IPS DF 6.9 (cell line): ENCODE measurements around the gene ARMS2.

ENCODE experiments used
- DNase-seq: peaks from one replicate; pipeline ENCODE4 v3.0.0-alpha.2; 2013; ENCODE audit warnings: low read depth, low spot score
- H3K27ac ChIP-seq: one replicate; pipeline ENCODE4 v1.5.1; 2013; ENCODE audit warnings: low read length, control low read depth
- H3K27me3 ChIP-seq: 2 replicates; pipeline ENCODE4 v1.6.1; 2013; ENCODE audit warnings: mild to moderate bottlenecking, low read length; ENCODE audit not compliant: control insufficient read depth, insufficient read depth
- H3K36me3 ChIP-seq: 2 replicates; pipeline ENCODE4 v1.6.1; 2013; ENCODE audit warnings: low read length; ENCODE audit not compliant: control insufficient read depth, insufficient read depth
- H3K4me1 ChIP-seq: 2 replicates; pipeline ENCODE4 v1.6.1; 2013; ENCODE audit warnings: low read length; ENCODE audit not compliant: control insufficient read depth, insufficient read depth
- H3K4me3 ChIP-seq: 2 replicates; pipeline ENCODE4 v1.5.1; 2013; ENCODE audit warnings: mild to moderate bottlenecking, low read length
- H3K9me3 ChIP-seq: 2 replicates; pipeline ENCODE4 v1.6.1; 2013; ENCODE audit warnings: low read length, inconsistent platforms; ENCODE audit not compliant: control insufficient read depth, insufficient read depth
- WGBS: extraction: QIAGEN DNeasy Blood & Tissue Kit; methylation state at CpG from one replicate; pipeline ENCODE4 v1.1.7; 2013; ENCODE audit warnings: mixed read lengths, missing lambda C conversion rate; ENCODE audit not compliant: insufficient read length, insufficient coverage; 5-methylcytosine and 5-hydroxymethylcytosine counted together

The ARMS2 gene

GRCh38 chr10:122462533-122463465 is 8.3 kb downstream of the ARMS2 start:
- Histone ChIP-seq H3K9me3 (no peaks in the 10 kb centered on the region), H3K27ac (no peak overlapping the region), H3K4me3 (peak overlapping the region; percentile 72; the same call in 1 of the 2 replicates), H3K4me1 (peaks cover 8% of the 10 kb centered on the region), H3K36me3 (peaks cover 2% of the 10 kb centered on the region; the same call in 1 of the 2 replicates), H3K27me3 (peaks cover 37% of the 10 kb centered on the region)
- WGBS = no CpG with 5 or more reads among the region's 47 CpGs
- DNase-seq = no peak

DNA sequence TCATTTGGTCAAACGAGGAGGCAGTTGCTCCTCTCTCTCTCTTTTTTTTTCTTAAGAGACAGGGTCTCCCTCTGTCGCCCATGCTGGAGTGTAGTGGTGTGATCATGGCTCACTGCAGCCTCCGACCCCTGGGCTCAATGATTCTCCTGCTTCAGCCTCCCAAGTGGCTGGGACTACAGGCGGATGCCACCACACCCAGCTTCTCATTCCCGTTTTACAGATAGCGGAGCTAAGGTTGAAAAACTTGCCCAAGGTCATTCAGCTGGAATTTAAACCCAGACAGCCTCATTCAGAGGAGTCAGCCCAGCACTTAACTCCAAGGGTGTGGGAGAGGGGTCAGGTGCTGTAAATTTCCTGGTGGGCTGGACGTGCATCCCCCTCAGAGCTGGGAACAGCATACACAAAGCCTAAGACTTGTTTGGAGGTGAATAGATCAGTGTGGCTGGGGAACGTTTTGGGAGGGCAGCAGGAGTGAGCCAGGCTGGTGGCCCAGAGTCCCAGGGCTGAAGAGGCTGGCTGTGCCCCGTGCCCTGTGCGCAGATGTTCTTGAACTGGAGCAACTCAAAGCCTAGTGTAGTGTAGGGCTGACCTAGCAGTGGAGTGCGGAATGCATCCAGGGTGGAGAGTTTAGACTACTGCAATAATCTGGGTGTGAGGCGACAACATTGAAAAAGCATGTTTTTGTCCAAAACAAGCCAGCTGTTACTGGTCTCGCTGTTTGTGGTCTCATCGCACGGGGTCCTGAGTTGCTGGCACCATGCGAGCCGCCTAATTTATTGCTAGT is 9.2 kb downstream of the ARMS2 start:
- Histone ChIP-seq H3K36me3 (peaks cover 2% of the 10 kb centered on the region; the same call in 1 of the 2 replicates), H3K9me3 (no peaks in the 10 kb centered on the region), H3K4me3 (no peak overlapping the region), H3K4me1 (peaks cover 8% of the 10 kb centered on the region), H3K27me3 (peaks cover 37% of the 10 kb centered on the region), H3K27ac (no peak overlapping the region)
- no peak for DNase-seq
- no CpG with 5 or more reads among the region's 17 CpGs for WGBS

- Histone ChIP-seq H3K4me1 (peaks cover 8% of the 10 kb centered on the region), H3K36me3 (peaks cover 2% of the 10 kb centered on the region; the same call in 1 of the 2 replicates), H3K4me3 (no peak overlapping the region), H3K9me3 (no peaks in the 10 kb centered on the region), H3K27ac (no peak overlapping the region), H3K27me3 (peaks cover 37% of the 10 kb centered on the region)
- WGBS = no CpG with 5 or more reads among the region's 4 CpGs
- no peak for DNase-seq
Observed at GRCh38 chr10:122464250-122464510, 9.7 kb downstream of the ARMS2 start.

DNA sequence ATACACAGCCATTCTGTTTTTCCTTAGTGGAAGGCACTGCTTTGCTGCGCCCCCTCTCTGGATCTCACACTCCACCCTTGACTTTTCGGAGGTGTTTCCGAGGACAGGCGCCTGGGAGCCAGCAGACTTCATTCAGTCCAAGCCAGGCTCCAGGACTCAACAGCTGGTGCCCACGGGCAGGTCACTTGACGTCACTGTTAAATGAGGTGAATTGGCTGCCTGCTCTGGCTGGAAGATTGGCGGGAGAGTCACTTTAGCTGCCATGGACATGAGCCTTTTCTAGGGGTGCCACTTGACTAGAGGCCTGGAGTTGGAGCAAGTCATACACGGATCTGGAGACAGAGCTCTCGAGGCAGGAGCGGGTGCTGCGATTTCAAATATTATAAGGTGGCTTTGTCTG is 10.1 kb downstream of the ARMS2 start:
- no peak for DNase-seq
- WGBS = no CpG with 5 or more reads among the region's 11 CpGs
- H3K4me3 ChIP-seq = no peak overlapping the region
- no peaks in the 10 kb centered on the region for H3K9me3 ChIP-seq
- peaks cover 2% of the 10 kb centered on the region; the same call in 1 of the 2 replicates for H3K36me3 ChIP-seq
- no peak overlapping the region for H3K27ac ChIP-seq
- H3K4me1 ChIP-seq = peaks cover 8% of the 10 kb centered on the region
- peaks cover 37% of the 10 kb centered on the region for H3K27me3 ChIP-seq

DNA sequence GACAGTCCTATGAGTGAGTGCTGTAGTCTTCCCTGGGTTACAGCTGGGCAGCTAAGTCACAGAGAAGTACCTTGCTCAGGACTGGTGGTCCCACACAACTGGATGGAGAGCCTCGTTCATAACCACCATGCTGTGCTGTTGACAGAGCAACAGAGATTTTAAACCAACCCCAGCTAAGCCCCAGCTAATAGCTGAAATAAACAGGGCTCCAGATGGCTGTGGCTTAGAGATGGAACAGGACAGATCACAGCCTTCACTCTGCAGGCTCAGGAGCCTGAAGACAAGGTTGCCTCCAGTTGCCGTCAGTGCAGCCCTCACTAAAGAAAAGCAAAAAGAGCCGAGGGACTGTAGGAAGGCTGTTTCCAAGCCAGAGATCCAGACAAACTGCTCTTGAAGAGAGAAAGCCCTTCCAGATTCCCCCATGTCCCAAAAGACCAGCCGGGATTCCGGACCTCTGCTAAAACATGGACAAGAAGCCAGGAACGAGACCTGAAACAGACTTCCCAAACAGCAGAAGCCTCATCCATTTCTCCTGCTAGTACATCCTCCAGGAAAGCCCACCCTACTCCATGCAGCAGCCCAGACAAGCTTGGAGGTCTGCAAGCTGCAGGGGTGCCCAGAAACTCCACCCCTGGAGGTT is 11.1 kb downstream of the ARMS2 start:
- Histone ChIP-seq H3K4me3 (no peak overlapping the region), H3K9me3 (no peaks in the 10 kb centered on the region), H3K27ac (no peak overlapping the region), H3K27me3 (peaks cover 33% of the 10 kb centered on the region), H3K36me3 (peaks cover under 1% of the 10 kb centered on the region; the same call in 1 of the 2 replicates), H3K4me1 (peaks cover 7% of the 10 kb centered on the region)
- no peak for DNase-seq
- no CpG with 5 or more reads among the region's 6 CpGs for WGBS

DNA sequence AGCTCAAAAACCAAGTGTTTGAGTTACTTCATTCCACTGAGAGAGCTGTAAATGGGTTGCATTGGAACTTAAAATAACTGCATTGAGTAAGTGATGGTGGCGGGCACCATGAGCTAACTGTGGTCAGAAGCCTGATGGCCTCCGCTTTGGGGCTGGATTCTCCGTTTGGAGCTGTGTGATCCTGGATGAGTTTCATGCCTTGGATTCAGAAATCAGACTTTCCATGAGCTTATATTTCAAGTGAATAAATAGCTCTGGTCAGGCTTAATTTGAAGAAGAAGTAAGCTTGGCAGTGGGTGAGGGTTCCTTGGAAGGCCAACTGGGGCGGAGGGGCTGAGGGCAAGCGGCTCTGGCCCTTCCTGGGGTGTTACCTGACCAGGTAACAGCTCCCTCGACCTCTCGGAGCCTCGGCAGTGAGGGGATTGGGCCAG is 12.5 kb downstream of the ARMS2 start:
- Histone ChIP-seq H3K4me1 (peaks cover 3% of the 10 kb centered on the region), H3K27me3 (peaks cover 25% of the 10 kb centered on the region), H3K27ac (no peak overlapping the region), H3K9me3 (no peaks in the 10 kb centered on the region), H3K36me3 (no peaks in the 10 kb centered on the region; the same call in 1 of the 2 replicates), H3K4me3 (no peak overlapping the region)
- no CpG with 5 or more reads among the region's 8 CpGs for WGBS
- no peak for DNase-seq

DNA sequence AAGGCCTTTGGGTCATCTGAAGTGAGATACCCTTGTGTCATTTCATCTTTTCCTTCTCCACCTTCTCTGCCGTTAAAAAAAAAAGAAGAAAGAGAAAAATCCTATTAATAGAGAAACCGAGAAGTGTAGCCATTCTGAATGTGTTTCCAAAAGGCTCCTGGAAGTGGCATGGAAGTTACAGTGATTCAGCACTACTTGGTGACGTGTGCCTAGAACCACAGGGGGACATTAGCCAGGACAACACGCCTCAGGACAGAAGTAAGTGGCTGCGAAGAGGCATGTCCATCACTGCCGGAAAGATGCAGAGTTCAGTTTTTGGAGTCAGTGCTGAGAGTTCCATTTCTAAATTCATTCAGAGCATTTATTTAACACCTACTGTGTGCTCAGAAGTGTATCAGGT is 13.2 kb downstream of the ARMS2 start:
- Histone ChIP-seq H3K36me3 (no peaks in the 10 kb centered on the region), H3K9me3 (no peaks in the 10 kb centered on the region), H3K4me1 (peaks cover 2% of the 10 kb centered on the region), H3K27me3 (peaks cover 17% of the 10 kb centered on the region), H3K4me3 (no peak overlapping the region), H3K27ac (no peak overlapping the region)
- no CpG with 5 or more reads among the region's 6 CpGs for WGBS
- no peak for DNase-seq

DNA sequence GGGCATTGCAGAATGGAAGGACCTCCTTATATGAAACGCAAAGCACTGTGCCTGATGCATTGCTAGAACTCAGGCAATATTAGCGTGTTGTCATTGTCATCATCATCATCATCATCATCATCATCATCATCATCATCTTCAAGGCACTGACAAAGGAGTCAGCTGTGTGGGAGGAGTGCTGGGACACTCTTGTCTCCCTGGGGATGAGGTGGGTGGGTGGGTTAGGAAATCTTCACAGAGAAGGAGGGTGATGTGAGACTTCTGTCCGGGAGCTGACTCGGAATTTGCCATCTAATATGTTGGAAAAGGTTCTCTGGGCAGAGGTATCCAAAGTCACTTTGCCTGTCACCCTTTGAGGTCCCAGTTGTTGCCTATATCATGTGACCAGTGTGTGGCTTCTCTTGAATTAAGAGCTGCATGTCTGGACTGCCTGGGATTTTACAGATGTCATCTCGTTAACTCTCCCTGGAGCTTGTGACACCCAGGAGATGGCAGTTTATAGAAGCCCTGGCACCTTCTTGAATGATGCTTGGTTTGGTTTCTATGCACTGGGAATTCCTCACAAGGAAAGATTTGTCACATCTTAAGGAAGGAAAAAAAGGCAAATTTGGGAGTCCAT is 14.0 kb downstream of the ARMS2 start:
- H3K4me1 ChIP-seq = no peaks in the 10 kb centered on the region
- peaks cover 10% of the 10 kb centered on the region; the same call in 1 of the 2 replicates for H3K27me3 ChIP-seq
- no CpG with 5 or more reads among the region's 5 CpGs for WGBS
- no peaks in the 10 kb centered on the region for H3K36me3 ChIP-seq
- no peak overlapping the region for H3K27ac ChIP-seq
- no peak for DNase-seq
- H3K9me3 ChIP-seq = no peaks in the 10 kb centered on the region
- no peak overlapping the region for H3K4me3 ChIP-seq

DNA sequence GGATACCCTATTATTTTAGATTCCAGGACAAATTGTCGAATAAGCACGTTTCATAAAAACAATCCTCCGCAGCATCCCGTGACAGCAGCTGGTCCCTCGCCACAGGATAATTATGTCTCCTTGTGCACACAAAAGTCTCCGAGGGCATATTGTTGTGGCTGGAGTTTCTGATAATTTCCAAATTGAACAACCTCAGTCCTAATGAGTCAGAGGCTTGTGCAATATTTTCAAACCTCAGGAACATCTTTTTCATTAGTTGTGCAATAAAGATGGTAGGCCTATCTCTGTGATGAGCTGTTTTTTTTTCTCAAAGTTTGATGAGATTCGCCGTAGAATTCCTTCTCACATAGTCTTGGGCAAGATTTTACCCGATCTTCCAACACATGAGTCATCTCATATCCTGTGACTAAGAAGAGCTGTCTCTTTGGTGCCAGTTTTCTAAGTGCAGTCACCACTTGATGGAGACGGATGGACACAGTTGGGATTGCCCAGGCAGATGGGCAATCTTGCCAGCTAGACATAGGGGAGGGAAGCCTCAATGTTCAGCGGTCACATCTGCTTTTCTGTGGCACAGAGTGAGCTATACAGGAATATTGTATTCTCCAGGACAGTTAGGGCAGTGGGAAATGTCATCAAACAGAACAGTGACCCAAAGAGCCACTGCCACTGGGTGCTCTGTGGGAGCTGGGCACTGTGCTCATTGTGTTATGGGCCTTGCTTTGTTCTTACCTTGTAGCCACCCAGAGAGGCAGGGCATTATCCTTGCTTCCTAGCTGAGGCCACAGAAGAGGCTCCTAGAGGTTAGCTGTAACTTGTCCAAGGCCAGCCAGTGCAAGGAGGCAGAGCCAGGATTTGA is 14.7 kb downstream of the ARMS2 start:
- Histone ChIP-seq H3K27me3 (peaks cover 4% of the 10 kb centered on the region; the same call in 1 of the 2 replicates), H3K27ac (no peak overlapping the region), H3K4me3 (no peak overlapping the region), H3K36me3 (no peaks in the 10 kb centered on the region), H3K9me3 (no peaks in the 10 kb centered on the region), H3K4me1 (0 out of 2 replicates have a peak, but pooled peaks cover under 1% of the 10 kb centered on the region)
- no peak for DNase-seq
- no CpG with 5 or more reads among the region's 11 CpGs for WGBS
